Measurements from ENCODE around the gene ELSPBP1.

GRCh38 chr19:48033604-48034003, 39.2 kb downstream of the ELSPBP1 start:
- TF ChIP-seq FOXA1 (IDR thresholded peaks at IDR 0.05) (no peak), RAD21 (IDR thresholded peaks at IDR 0.05) (no peak), FOXA2 (IDR thresholded peaks at IDR 0.05) (no peak), RXRA (IDR thresholded peaks at IDR 0.05) (no peak), ATF3 (IDR thresholded peaks at IDR 0.05) (no peak), TAF1 (conservative IDR thresholded peaks at IDR 0.05) (no peak), JUND (IDR thresholded peaks at IDR 0.05) (no peak), NR2F2 (IDR thresholded peaks at IDR 0.05) (no peak), HNF4G (IDR thresholded peaks at IDR 0.05) (no peak), EGR1 (IDR thresholded peaks at IDR 0.05; ENCODE audit: low read depth in 2 of 2) (no peak)
- TF ChIP-seq, protein P1, sequence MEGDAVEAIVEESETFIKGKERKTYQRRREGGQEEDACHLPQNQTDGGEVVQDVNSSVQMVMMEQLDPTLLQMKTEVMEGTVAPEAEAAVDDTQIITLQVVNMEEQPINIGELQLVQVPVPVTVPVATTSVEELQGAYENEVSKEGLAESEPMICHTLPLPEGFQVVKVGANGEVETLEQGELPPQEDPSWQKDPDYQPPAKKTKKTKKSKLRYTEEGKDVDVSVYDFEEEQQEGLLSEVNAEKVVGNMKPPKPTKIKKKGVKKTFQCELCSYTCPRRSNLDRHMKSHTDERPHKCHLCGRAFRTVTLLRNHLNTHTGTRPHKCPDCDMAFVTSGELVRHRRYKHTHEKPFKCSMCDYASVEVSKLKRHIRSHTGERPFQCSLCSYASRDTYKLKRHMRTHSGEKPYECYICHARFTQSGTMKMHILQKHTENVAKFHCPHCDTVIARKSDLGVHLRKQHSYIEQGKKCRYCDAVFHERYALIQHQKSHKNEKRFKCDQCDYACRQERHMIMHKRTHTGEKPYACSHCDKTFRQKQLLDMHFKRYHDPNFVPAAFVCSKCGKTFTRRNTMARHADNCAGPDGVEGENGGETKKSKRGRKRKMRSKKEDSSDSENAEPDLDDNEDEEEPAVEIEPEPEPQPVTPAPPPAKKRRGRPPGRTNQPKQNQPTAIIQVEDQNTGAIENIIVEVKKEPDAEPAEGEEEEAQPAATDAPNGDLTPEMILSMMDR (IDR thresholded peaks at IDR 0.05; ENCODE audit: low read depth, low read length, missing input control), result no peak
- TF ChIP-seq, protein P2, sequence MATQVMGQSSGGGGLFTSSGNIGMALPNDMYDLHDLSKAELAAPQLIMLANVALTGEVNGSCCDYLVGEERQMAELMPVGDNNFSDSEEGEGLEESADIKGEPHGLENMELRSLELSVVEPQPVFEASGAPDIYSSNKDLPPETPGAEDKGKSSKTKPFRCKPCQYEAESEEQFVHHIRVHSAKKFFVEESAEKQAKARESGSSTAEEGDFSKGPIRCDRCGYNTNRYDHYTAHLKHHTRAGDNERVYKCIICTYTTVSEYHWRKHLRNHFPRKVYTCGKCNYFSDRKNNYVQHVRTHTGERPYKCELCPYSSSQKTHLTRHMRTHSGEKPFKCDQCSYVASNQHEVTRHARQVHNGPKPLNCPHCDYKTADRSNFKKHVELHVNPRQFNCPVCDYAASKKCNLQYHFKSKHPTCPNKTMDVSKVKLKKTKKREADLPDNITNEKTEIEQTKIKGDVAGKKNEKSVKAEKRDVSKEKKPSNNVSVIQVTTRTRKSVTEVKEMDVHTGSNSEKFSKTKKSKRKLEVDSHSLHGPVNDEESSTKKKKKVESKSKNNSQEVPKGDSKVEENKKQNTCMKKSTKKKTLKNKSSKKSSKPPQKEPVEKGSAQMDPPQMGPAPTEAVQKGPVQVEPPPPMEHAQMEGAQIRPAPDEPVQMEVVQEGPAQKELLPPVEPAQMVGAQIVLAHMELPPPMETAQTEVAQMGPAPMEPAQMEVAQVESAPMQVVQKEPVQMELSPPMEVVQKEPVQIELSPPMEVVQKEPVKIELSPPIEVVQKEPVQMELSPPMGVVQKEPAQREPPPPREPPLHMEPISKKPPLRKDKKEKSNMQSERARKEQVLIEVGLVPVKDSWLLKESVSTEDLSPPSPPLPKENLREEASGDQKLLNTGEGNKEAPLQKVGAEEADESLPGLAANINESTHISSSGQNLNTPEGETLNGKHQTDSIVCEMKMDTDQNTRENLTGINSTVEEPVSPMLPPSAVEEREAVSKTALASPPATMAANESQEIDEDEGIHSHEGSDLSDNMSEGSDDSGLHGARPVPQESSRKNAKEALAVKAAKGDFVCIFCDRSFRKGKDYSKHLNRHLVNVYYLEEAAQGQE (IDR thresholded peaks at IDR 0.05), result no peak
- TF ChIP-seq, protein P3, sequence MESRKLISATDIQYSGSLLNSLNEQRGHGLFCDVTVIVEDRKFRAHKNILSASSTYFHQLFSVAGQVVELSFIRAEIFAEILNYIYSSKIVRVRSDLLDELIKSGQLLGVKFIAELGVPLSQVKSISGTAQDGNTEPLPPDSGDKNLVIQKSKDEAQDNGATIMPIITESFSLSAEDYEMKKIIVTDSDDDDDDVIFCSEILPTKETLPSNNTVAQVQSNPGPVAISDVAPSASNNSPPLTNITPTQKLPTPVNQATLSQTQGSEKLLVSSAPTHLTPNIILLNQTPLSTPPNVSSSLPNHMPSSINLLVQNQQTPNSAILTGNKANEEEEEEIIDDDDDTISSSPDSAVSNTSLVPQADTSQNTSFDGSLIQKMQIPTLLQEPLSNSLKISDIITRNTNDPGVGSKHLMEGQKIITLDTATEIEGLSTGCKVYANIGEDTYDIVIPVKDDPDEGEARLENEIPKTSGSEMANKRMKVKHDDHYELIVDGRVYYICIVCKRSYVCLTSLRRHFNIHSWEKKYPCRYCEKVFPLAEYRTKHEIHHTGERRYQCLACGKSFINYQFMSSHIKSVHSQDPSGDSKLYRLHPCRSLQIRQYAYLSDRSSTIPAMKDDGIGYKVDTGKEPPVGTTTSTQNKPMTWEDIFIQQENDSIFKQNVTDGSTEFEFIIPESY (IDR thresholded peaks at IDR 0.05), result no peak
- TF ChIP-seq, protein P4, sequence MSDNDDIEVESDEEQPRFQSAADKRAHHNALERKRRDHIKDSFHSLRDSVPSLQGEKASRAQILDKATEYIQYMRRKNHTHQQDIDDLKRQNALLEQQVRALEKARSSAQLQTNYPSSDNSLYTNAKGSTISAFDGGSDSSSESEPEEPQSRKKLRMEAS (IDR thresholded peaks at IDR 0.05), result no peak
